Measurements from ENCODE around the gene NF1.

DNA sequence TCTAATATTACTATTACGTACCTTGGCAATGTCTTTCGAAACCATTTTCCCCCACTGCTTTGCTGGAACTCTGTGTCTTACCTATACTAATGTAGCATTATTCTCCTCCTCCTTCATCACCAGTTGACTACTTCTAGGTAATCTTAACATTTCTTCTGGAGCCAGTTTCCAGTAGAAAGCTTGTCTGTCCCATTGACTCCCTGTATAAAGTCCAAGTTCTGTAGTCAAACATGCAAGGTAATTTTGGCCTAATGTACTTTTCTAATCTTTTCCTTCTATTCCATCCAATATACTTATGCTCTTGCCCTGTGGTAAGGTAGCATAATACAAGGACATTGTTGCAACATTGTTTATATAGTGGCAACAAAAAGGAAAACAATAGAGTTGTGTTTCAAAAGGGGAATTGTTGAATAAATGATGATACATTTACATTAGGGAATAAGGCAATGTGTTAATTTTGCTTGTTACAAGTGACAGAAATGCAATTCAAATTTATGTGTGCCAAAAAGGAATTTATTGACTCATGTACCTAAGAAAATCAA is 174.3 kb downstream of the NF1 start:
- TF ChIP-seq EZH2 (IDR thresholded peaks at IDR 0.05; ENCODE audit: borderline replicate concordance) (no peak), EZH2phosphoT487 (IDR thresholded peaks at IDR 0.05; ENCODE audit: low read depth, severe bottlenecking, unreplicated experiment) (no peak)
- TF ChIP-seq, protein P1, sequence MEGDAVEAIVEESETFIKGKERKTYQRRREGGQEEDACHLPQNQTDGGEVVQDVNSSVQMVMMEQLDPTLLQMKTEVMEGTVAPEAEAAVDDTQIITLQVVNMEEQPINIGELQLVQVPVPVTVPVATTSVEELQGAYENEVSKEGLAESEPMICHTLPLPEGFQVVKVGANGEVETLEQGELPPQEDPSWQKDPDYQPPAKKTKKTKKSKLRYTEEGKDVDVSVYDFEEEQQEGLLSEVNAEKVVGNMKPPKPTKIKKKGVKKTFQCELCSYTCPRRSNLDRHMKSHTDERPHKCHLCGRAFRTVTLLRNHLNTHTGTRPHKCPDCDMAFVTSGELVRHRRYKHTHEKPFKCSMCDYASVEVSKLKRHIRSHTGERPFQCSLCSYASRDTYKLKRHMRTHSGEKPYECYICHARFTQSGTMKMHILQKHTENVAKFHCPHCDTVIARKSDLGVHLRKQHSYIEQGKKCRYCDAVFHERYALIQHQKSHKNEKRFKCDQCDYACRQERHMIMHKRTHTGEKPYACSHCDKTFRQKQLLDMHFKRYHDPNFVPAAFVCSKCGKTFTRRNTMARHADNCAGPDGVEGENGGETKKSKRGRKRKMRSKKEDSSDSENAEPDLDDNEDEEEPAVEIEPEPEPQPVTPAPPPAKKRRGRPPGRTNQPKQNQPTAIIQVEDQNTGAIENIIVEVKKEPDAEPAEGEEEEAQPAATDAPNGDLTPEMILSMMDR (IDR thresholded peaks at IDR 0.05; ENCODE audit: poor library complexity) = no peak
